GM12892 (cell line): ENCODE data around the gene WWOX.

Experiments
- POLR2A ChIP-seq: IDR thresholded peaks from 2 replicates; pipeline ENCODE4 v1.6.1; 2011; ENCODE audit warnings: low read depth, low read length, control low read depth
- POLR2AphosphoS5 ChIP-seq: IDR thresholded peaks from 2 replicates; pipeline ENCODE4 v1.6.1; 2011; ENCODE audit warnings: low read depth, low read length, control low read depth

DNA sequence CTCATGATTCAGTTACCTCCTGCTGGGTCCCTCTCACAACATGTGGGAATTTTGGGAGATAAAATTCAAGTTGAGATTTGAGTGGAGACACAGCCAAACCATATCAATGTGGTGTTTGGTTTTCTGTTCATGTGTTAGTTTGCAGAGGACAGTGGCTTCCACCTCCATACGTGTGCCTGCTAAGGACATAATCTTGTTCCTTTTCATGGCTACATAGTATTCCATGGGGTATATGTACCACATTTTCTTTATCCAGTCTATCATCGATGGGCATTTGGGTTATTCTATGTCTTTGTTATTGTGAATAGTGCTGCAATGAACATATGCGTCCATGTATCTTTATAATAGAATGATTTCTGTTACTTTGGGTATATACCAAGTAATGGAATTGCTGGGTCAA is 4.5 kb upstream of the WWOX start:
- TF ChIP-seq POLR2A = no peak
- TF ChIP-seq POLR2AphosphoS5 = no peak
